Measurements from ENCODE around the gene TRIM63. TPM values are rescaled to one million over a fixed set of nuclear protein-coding genes. Genes with fewer than 3 reads are reported as not detected.

TRIM63 gene
- total RNA-seq, 3 donors from 2014 or later (not counting 1 experiment from before 2014, with no cell fraction given) = not detected

- Mint-ChIP-seq H3K27me3 (ENCODE audit: low read depth in 2 of 2) (peaks cover 18 to 28% of the 10 kb centered on the region in 2 donors), H3K36me3 (no peaks in the 10 kb centered on the region), H3K4me3 (no peak overlapping the region), H3K4me1 (no peaks in the 10 kb centered on the region), H3K9me3 (no peaks in the 10 kb centered on the region), H3K27ac (no peak overlapping the region)
- Histone ChIP-seq H3K27ac (ENCODE audit: low read length) (no peak overlapping the region), H3K27me3 (ENCODE audit: control insufficient read depth, insufficient read depth, low read length) (no peaks in the 10 kb centered on the region), H3K4me3 (ENCODE audit: low read length) (no peak overlapping the region), H3K4me1 (ENCODE audit: control insufficient read depth, insufficient read depth, low read length) (no peaks in the 10 kb centered on the region), H3K9me3 (ENCODE audit: control insufficient read depth, insufficient read depth, low read length) (no peaks in the 10 kb centered on the region), H3K36me3 (ENCODE audit: control insufficient read depth, insufficient read depth, low read length) (no peaks in the 10 kb centered on the region)
- intact Hi-C loops (cut with micrococcal nuclease) = no loop called here
- no peak for TF ChIP-seq CTCF (IDR thresholded peaks at IDR 0.05)
- ATAC-seq (no peak), DNase-seq (no peak)
- no CpG with 5 or more reads among the region's 1 CpG for WGBS (ENCODE audit: insufficient coverage)
Measured at GRCh38 chr1:26077524-26077923, 10.1 kb upstream of the TRIM63 start.

- WGBS (ENCODE audit: insufficient coverage) = 53% methylated on average over 2 of the region's 3 CpGs
- no peak overlapping the region for H3K27ac ChIP-seq (ENCODE audit: low read length)
- no peaks in the 10 kb centered on the region for H3K9me3 ChIP-seq (ENCODE audit: control insufficient read depth, insufficient read depth, low read length)
- Mint-ChIP-seq H3K9me3 (no peaks in the 10 kb centered on the region), H3K27ac (no peak overlapping the region), H3K27me3 (ENCODE audit: low read depth in 2 of 2) (peaks cover 24 to 44% of the 10 kb centered on the region in 2 donors), H3K36me3 (no peaks in the 10 kb centered on the region), H3K4me1 (no peaks in the 10 kb centered on the region), H3K4me3 (no peak overlapping the region)
- DNase-seq = no peak
- intact Hi-C loops (cut with micrococcal nuclease) = no loop called here
- ATAC-seq = no peak
- H3K27me3 ChIP-seq (ENCODE audit: control insufficient read depth, insufficient read depth, low read length) = no peaks in the 10 kb centered on the region
- H3K36me3 ChIP-seq (ENCODE audit: control insufficient read depth, insufficient read depth, low read length) = no peaks in the 10 kb centered on the region
- no peak for TF ChIP-seq CTCF (IDR thresholded peaks at IDR 0.05)
- no peaks in the 10 kb centered on the region for H3K4me1 ChIP-seq (ENCODE audit: control insufficient read depth, insufficient read depth, low read length)
- H3K4me3 ChIP-seq (ENCODE audit: low read length) = no peak overlapping the region
Measured at GRCh38 chr1:26075421-26076144, 8.2 kb upstream of the TRIM63 start.

GRCh38 chr1:26072305-26072704, 4.9 kb upstream of the TRIM63 start:
- Histone ChIP-seq H3K27me3 (ENCODE audit: control insufficient read depth, insufficient read depth, low read length) (no peaks in the 10 kb centered on the region), H3K4me3 (ENCODE audit: low read length) (no peak overlapping the region), H3K27ac (ENCODE audit: low read length) (no peak overlapping the region), H3K4me1 (ENCODE audit: control insufficient read depth, insufficient read depth, low read length) (no peaks in the 10 kb centered on the region), H3K9me3 (ENCODE audit: control insufficient read depth, insufficient read depth, low read length) (no peaks in the 10 kb centered on the region), H3K36me3 (ENCODE audit: control insufficient read depth, insufficient read depth, low read length) (no peaks in the 10 kb centered on the region)
- no peak overlapping the region for H3K27ac Mint-ChIP-seq
- H3K36me3 Mint-ChIP-seq = no peaks in the 10 kb centered on the region
- no peak for TF ChIP-seq CTCF (IDR thresholded peaks at IDR 0.05)
- H3K4me3 Mint-ChIP-seq = no peak overlapping the region
- ATAC-seq (no peak), DNase-seq (no peak)
- H3K4me1 Mint-ChIP-seq = no peaks in the 10 kb centered on the region
- no peaks in the 10 kb centered on the region for H3K9me3 Mint-ChIP-seq
- intact Hi-C loops (cut with micrococcal nuclease) = no loop called here
- peaks cover 26 to 41% of the 10 kb centered on the region in 2 donors for H3K27me3 Mint-ChIP-seq (ENCODE audit: low read depth in 2 of 2)
- 79% methylated on average over 6 of the region's 6 CpGs for WGBS (ENCODE audit: insufficient coverage)

- Mint-ChIP-seq H3K27ac (no peak overlapping the region), H3K36me3 (no peaks in the 10 kb centered on the region), H3K4me3 (no peak overlapping the region), H3K9me3 (no peaks in the 10 kb centered on the region), H3K4me1 (no peaks in the 10 kb centered on the region), H3K27me3 (ENCODE audit: low read depth in 2 of 2) (peaks cover 24 to 39% of the 10 kb centered on the region in 2 donors)
- ATAC-seq (no peak), DNase-seq (no peak)
- Histone ChIP-seq H3K36me3 (ENCODE audit: control insufficient read depth, insufficient read depth, low read length) (no peaks in the 10 kb centered on the region), H3K9me3 (ENCODE audit: control insufficient read depth, insufficient read depth, low read length) (no peaks in the 10 kb centered on the region), H3K4me3 (ENCODE audit: low read length) (no peak overlapping the region), H3K27me3 (ENCODE audit: control insufficient read depth, insufficient read depth, low read length) (no peaks in the 10 kb centered on the region), H3K4me1 (ENCODE audit: control insufficient read depth, insufficient read depth, low read length) (no peaks in the 10 kb centered on the region), H3K27ac (ENCODE audit: low read length) (no peak overlapping the region)
- intact Hi-C loops (cut with micrococcal nuclease) = no loop called here
- 94% methylated on average over 6 of the region's 6 CpGs for WGBS (ENCODE audit: insufficient coverage)
- TF ChIP-seq CTCF (IDR thresholded peaks at IDR 0.05) = no peak
Measured at GRCh38 chr1:26070963-26071342, 3.5 kb upstream of the TRIM63 start.
